Gastroesophageal sphincter (tissue), 3 donors: ENCODE measurements around the gene LRRC74A.

ENCODE experiments used
- POLR2AphosphoS5 ChIP-seq: sonication (generic); formaldehyde crosslinking; IDR thresholded peaks from one replicate; pipeline ENCODE4 v1.6.1; 2017; ENCODE audit warnings: antibody characterized with exemption
- TF ChIP-seq, protein P1 (sequence below), 4 experiments: fragments of 200-600 bp in 2 of 4; fragments of 450-650 bp in 2 of 4; sonication (generic) in 1 of 4; IDR thresholded peaks; one replicate each; pipeline ENCODE4 v1.5.1; 2017 to 2019; ENCODE audit warnings: antibody characterized with exemption in 4 of 4, mild to moderate bottlenecking in 2 of 4, moderate library complexity in 2 of 4

- no peak for TF ChIP-seq POLR2AphosphoS5
- TF ChIP-seq, protein P1, sequence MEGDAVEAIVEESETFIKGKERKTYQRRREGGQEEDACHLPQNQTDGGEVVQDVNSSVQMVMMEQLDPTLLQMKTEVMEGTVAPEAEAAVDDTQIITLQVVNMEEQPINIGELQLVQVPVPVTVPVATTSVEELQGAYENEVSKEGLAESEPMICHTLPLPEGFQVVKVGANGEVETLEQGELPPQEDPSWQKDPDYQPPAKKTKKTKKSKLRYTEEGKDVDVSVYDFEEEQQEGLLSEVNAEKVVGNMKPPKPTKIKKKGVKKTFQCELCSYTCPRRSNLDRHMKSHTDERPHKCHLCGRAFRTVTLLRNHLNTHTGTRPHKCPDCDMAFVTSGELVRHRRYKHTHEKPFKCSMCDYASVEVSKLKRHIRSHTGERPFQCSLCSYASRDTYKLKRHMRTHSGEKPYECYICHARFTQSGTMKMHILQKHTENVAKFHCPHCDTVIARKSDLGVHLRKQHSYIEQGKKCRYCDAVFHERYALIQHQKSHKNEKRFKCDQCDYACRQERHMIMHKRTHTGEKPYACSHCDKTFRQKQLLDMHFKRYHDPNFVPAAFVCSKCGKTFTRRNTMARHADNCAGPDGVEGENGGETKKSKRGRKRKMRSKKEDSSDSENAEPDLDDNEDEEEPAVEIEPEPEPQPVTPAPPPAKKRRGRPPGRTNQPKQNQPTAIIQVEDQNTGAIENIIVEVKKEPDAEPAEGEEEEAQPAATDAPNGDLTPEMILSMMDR (IDR thresholded peaks at IDR 0.05): no peak
These were observed 33.8 kb upstream of the LRRC74A start for GRCh38 chr14:76792422-76792821.
